IMR-90 (cell line): ENCODE data around the gene LMNB1.

Experiments used
- BHLHE40 ChIP-seq: fragments of 150-350 bp; IDR thresholded peaks from 2 replicates; pipeline ENCODE4 v1.6.1; 2016; ENCODE audit warnings: mild to moderate bottlenecking, low read depth, low read length
- CTCF ChIP-seq: conservative IDR thresholded peaks from 2 replicates; pipeline ENCODE4 v1.5.1; 2012; ENCODE audit warnings: mild to moderate bottlenecking, low read depth, low read length, improper control_type of control experiment
- FOS ChIP-seq: fragments of 150-350 bp; IDR thresholded peaks from 2 replicates; pipeline ENCODE4 v1.6.1; 2016; ENCODE audit warnings: low read depth, low read length
- MXI1 ChIP-seq: IDR thresholded peaks from 2 replicates; pipeline ENCODE4 v1.6.1; 2012; ENCODE audit warnings: low read depth, mild to moderate bottlenecking, low read length, moderate library complexity, borderline replicate concordance
- POLR2A ChIP-seq: IDR thresholded peaks from 2 replicates; pipeline ENCODE4 v1.6.1; 2012; ENCODE audit warnings: mild to moderate bottlenecking, low read depth, low read length
- RCOR1 ChIP-seq: IDR thresholded peaks from 2 replicates; pipeline ENCODE4 v1.6.1; 2012; ENCODE audit warnings: mild to moderate bottlenecking, low read length, improper control_type of control experiment; ENCODE audit not compliant: insufficient replicate concordance
- TF ChIP-seq, protein P1 (sequence below): fragments of 150-350 bp; IDR thresholded peaks from 2 replicates; pipeline ENCODE4 v1.6.1; 2017; ENCODE audit warnings: mild to moderate bottlenecking, antibody characterized with exemption, low read length, low read depth

DNA sequence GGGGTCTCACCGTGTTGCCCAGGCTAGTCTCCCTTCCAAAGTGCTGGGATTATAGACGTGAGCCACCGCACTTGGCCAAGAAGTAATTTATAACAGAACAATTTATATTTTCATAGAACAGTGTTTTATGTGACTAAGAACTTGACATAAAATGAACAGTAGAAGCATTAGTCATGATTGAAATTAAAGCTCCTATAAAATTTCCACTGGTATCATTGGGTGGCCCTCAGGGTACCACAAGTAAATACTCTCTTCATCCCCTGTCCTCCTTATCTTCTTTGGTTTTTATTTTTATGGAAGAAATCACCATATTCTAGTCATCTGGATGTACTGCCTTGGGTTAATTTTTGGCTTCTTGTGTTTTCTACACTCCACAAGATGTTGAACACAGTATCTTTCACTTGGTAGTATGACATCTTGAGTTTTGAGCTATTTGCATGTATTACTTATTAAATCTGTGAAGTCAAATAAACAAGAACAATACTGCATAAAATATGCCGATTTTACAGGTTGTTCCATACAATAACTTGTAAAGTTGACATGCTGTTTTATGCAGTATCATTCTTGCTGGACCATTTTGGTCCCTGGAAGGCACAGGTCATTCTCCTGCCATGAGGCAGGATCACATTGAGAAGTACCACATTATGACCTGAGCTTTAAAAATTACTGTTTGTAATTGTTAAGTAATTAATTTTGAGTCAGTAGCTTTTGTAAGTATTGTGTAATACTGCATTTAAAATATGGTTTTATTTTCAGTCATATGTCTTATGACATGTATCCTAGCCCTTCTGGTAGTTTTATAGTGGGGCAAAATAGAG lies 24.4 kb downstream of the LMNB1 start:
- TF ChIP-seq BHLHE40 (no peak), CTCF (no peak), MXI1 (no peak), POLR2A (no peak), RCOR1 (no peak), FOS (no peak)
- TF ChIP-seq, protein P1, sequence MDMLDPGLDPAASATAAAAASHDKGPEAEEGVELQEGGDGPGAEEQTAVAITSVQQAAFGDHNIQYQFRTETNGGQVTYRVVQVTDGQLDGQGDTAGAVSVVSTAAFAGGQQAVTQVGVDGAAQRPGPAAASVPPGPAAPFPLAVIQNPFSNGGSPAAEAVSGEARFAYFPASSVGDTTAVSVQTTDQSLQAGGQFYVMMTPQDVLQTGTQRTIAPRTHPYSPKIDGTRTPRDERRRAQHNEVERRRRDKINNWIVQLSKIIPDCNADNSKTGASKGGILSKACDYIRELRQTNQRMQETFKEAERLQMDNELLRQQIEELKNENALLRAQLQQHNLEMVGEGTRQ = no peak
